CD4-positive, alpha-beta T cell treated with Interleukin-6 for 4 hours (primary cell): Measurements from ENCODE around the gene CSTPP1.
"Not testable (repeated sequence)": the region's sequence is repeated elsewhere in the genome, so short reads cannot be mapped to it uniquely, and the experiment has no call there.

Experiments used
- DNase-seq: peaks from one replicate; pipeline ENCODE4 v3.0.0-alpha.2; 2020; ENCODE audit warnings: mixed read lengths

CSTPP1 gene

GRCh38 chr11:46961041-46961440 is 24.5 kb downstream of the CSTPP1 start:
- DNase-seq, result no peak

- DNase-seq, result not testable (repeated sequence)
These were observed 25.3 kb downstream of the CSTPP1 start for GRCh38 chr11:46961886-46962285.

- DNase-seq, result no peak
These were observed 27.3 kb downstream of the CSTPP1 start for GRCh38 chr11:46963844-46964243.

GRCh38 chr11:46966773-46967172 is 30.2 kb downstream of the CSTPP1 start:
- no peak for DNase-seq

- no peak for DNase-seq
These were observed 31.4 kb downstream of the CSTPP1 start for GRCh38 chr11:46967962-46968361.

- DNase-seq, result no peak
These were observed 32.8 kb downstream of the CSTPP1 start for GRCh38 chr11:46969379-46969778.

GRCh38 chr11:46970913-46971625 is 34.5 kb downstream of the CSTPP1 start:
- DNase-seq, result no peak

- DNase-seq, result no peak
These were observed 35.8 kb downstream of the CSTPP1 start for GRCh38 chr11:46972343-46972742.

GRCh38 chr11:46972821-46973220 is 36.3 kb downstream of the CSTPP1 start:
- no peak for DNase-seq

GRCh38 chr11:46976182-46976854 is 39.8 kb downstream of the CSTPP1 start:
- no peak for DNase-seq

GRCh38 chr11:46977038-46977813 is 40.7 kb downstream of the CSTPP1 start:
- no peak for DNase-seq

- no peak for DNase-seq
These were observed 41.5 kb downstream of the CSTPP1 start for GRCh38 chr11:46978005-46978491.

- no peak for DNase-seq
These were observed 42.8 kb downstream of the CSTPP1 start for GRCh38 chr11:46979358-46979757.

GRCh38 chr11:46981436-46981835 is 44.9 kb downstream of the CSTPP1 start:
- DNase-seq, result no peak

- no peak for DNase-seq
These were observed 46.4 kb downstream of the CSTPP1 start for GRCh38 chr11:46982797-46983452.

- no peak for DNase-seq
These were observed 47.0 kb downstream of the CSTPP1 start for GRCh38 chr11:46983598-46983997.

GRCh38 chr11:46984548-46984947 is 48.0 kb downstream of the CSTPP1 start:
- DNase-seq, result no peak

- no peak for DNase-seq
These were observed 48.4 kb downstream of the CSTPP1 start for GRCh38 chr11:46984987-46985386.

- DNase-seq, result no peak
These were observed 50.6 kb downstream of the CSTPP1 start for GRCh38 chr11:46987183-46987582.

- DNase-seq, result not testable (repeated sequence)
These were observed 53.4 kb downstream of the CSTPP1 start for GRCh38 chr11:46989810-46990487.

GRCh38 chr11:46991391-46991790 is 54.8 kb downstream of the CSTPP1 start:
- DNase-seq, result no peak

- DNase-seq, result not testable (repeated sequence)
These were observed 55.8 kb downstream of the CSTPP1 start for GRCh38 chr11:46992386-46992785.
